Measurements from ENCODE around the gene OSTF1.

Gene OSTF1

GRCh38 chr9:75086541-75087288 lies 1.6 kb upstream of the OSTF1 start:
- Histone ChIP-seq H3K36me3 (ENCODE audit: insufficient read depth, low read length) (no peaks in the 10 kb centered on the region), H3K27me3 (ENCODE audit: insufficient read depth, low read length, poor library complexity, severe bottlenecking) (no peaks in the 10 kb centered on the region), H3K9me2 (replicated peaks; ENCODE audit: low read depth, low read length) (no peaks in the 10 kb centered on the region), H4K20me1 (ENCODE audit: insufficient read depth, low read length, poor library complexity, severe bottlenecking) (peaks cover 10% of the 10 kb centered on the region), H2AFZ (ENCODE audit: low read length) (no peak overlapping the region), H3K4me2 (ENCODE audit: low read depth, low read length, poor library complexity, severe bottlenecking) (peak overlapping the region; percentile 64), H3K4me3 (ENCODE audit: low read length, poor library complexity, severe bottlenecking) (peak overlapping the region; percentile 89), H3K4me1 (ENCODE audit: insufficient read depth, low read length, poor library complexity, severe bottlenecking) (peaks cover 30% of the 10 kb centered on the region), H3F3A (ENCODE audit: low read depth) (no peaks in the 10 kb centered on the region), H3K9ac (ENCODE audit: low read depth, low read length, poor library complexity, severe bottlenecking) (peak overlapping the region; percentile 75), H3K79me2 (ENCODE audit: insufficient read depth, low read length) (peaks cover 20% of the 10 kb centered on the region), H3K9me3 (ENCODE audit: insufficient read depth, low read depth, low read length) (no peaks in the 10 kb centered on the region)
- TF ChIP-seq EZH2phosphoT487 (IDR thresholded peaks at IDR 0.05; ENCODE audit: borderline replicate concordance): no peak
- no peak for TF ChIP-seq CTCF (conservative IDR thresholded peaks at IDR 0.05; ENCODE audit: low read length)

GRCh38 chr9:75087289-75087823 lies 958 bp upstream of the OSTF1 start:
- H3K27me3 ChIP-seq (ENCODE audit: insufficient read depth, low read length, poor library complexity, severe bottlenecking): no peaks in the 10 kb centered on the region
- TF ChIP-seq EZH2phosphoT487 (IDR thresholded peaks at IDR 0.05; ENCODE audit: borderline replicate concordance) (no peak), CTCF (conservative IDR thresholded peaks at IDR 0.05; ENCODE audit: low read length) (no peak; the same call in 1 of the 2 replicates)
- H4K20me1 ChIP-seq (ENCODE audit: insufficient read depth, low read length, poor library complexity, severe bottlenecking): peaks cover 10% of the 10 kb centered on the region
- peak overlapping the region; percentile 89 for H3K4me3 ChIP-seq (ENCODE audit: low read length, poor library complexity, severe bottlenecking)
- H3K9me3 ChIP-seq (ENCODE audit: insufficient read depth, low read depth, low read length): no peaks in the 10 kb centered on the region
- H3K9me2 ChIP-seq (replicated peaks; ENCODE audit: low read depth, low read length): no peaks in the 10 kb centered on the region
- H3K4me1 ChIP-seq (ENCODE audit: insufficient read depth, low read length, poor library complexity, severe bottlenecking): peaks cover 36% of the 10 kb centered on the region
- peaks cover 26% of the 10 kb centered on the region for H3K79me2 ChIP-seq (ENCODE audit: insufficient read depth, low read length)
- H3F3A ChIP-seq (ENCODE audit: low read depth): no peaks in the 10 kb centered on the region
- no peaks in the 10 kb centered on the region for H3K36me3 ChIP-seq (ENCODE audit: insufficient read depth, low read length)
- peak overlapping the region; percentile 83 for H2AFZ ChIP-seq (ENCODE audit: low read length)
- peak overlapping the region; percentile 64 for H3K4me2 ChIP-seq (ENCODE audit: low read depth, low read length, poor library complexity, severe bottlenecking)
- H3K9ac ChIP-seq (ENCODE audit: low read depth, low read length, poor library complexity, severe bottlenecking): peak overlapping the region; percentile 75

GRCh38 chr9:75088646-75089372 lies 495 bp downstream of the OSTF1 start:
- no peaks in the 10 kb centered on the region for H3F3A ChIP-seq (ENCODE audit: low read depth)
- H3K4me3 ChIP-seq (ENCODE audit: low read length, poor library complexity, severe bottlenecking): peak overlapping the region; percentile 89
- H4K20me1 ChIP-seq (ENCODE audit: insufficient read depth, low read length, poor library complexity, severe bottlenecking): peaks cover 12% of the 10 kb centered on the region
- peak overlapping the region; percentile 89 for H2AFZ ChIP-seq (ENCODE audit: low read length)
- peaks cover 49% of the 10 kb centered on the region for H3K4me1 ChIP-seq (ENCODE audit: insufficient read depth, low read length, poor library complexity, severe bottlenecking)
- TF ChIP-seq EZH2phosphoT487 (IDR thresholded peaks at IDR 0.05; ENCODE audit: borderline replicate concordance) (no peak), CTCF (conservative IDR thresholded peaks at IDR 0.05; ENCODE audit: low read length) (no peak)
- H3K9me2 ChIP-seq (replicated peaks; ENCODE audit: low read depth, low read length): no peaks in the 10 kb centered on the region
- H3K36me3 ChIP-seq (ENCODE audit: insufficient read depth, low read length): no peaks in the 10 kb centered on the region
- H3K9me3 ChIP-seq (ENCODE audit: insufficient read depth, low read depth, low read length): no peaks in the 10 kb centered on the region
- H3K4me2 ChIP-seq (ENCODE audit: low read depth, low read length, poor library complexity, severe bottlenecking): peak overlapping the region; percentile 86
- H3K79me2 ChIP-seq (ENCODE audit: insufficient read depth, low read length): peaks cover 39% of the 10 kb centered on the region
- no peaks in the 10 kb centered on the region for H3K27me3 ChIP-seq (ENCODE audit: insufficient read depth, low read length, poor library complexity, severe bottlenecking)
- H3K9ac ChIP-seq (ENCODE audit: low read depth, low read length, poor library complexity, severe bottlenecking): peak overlapping the region; percentile 78

Data from Loucy (cell line).